Measurements from ENCODE around the gene TGM2.

Gene TGM2

DNA sequence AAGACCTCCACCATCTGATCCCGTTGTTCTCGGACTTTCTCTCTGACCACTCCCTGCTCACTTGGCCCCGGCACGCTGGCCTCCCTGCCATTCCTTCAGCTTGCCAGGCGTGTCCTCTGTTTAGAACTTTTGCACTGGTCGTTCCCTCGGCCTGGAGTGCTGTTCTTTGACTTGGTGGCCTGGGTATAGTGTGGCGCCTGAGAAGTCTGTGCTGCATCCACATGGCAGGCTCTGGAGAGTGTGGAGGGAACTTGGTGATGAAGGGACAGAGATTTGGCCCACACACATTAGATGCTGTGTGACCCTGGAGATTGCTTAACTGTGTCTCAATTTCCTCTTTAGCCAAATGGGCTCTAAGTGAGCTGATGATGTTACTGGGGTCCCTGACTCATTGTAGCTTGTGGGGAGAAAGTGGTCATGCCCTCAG, 13.0 kb upstream of the TGM2 start:
- no peak overlapping the region for H2AFZ ChIP-seq (ENCODE audit: low read length)
- no peaks in the 10 kb centered on the region for H3K9me2 ChIP-seq (replicated peaks; ENCODE audit: insufficient read depth, low read length)
- peaks cover 10% of the 10 kb centered on the region; the same call in 1 of the 2 replicates for H3K4me1 ChIP-seq (ENCODE audit: low read length)
- H3K27me3 ChIP-seq (replicated peaks; ENCODE audit: insufficient read depth, low read length): 0 out of 2 replicates have a peak, but pooled peaks cover 3% of the 10 kb centered on the region
- H3K79me2 ChIP-seq (ENCODE audit: low read length): no peaks in the 10 kb centered on the region
- H4K20me1 ChIP-seq (ENCODE audit: insufficient read depth, low read length): no peaks in the 10 kb centered on the region
- no peaks in the 10 kb centered on the region for H3K9me3 ChIP-seq (replicated peaks; ENCODE audit: insufficient read depth, low read length)
- H3K4me3 ChIP-seq (ENCODE audit: low read length): no peak overlapping the region
- TF ChIP-seq EZH2phosphoT487 (IDR thresholded peaks at IDR 0.05; ENCODE audit: low read length): no peak
- TF ChIP-seq EZH2 (optimal IDR thresholded peaks at IDR 0.05; ENCODE audit: low read depth, low read length): no peak
- H3K27ac ChIP-seq (ENCODE audit: low read length): no peak overlapping the region
- no peak for DNase-seq
- no peaks in the 10 kb centered on the region for H3K36me3 ChIP-seq (replicated peaks; ENCODE audit: insufficient read depth, low read length)
- no peaks in the 10 kb centered on the region for H3F3A ChIP-seq (ENCODE audit: insufficient read depth, low read length)
- H3K4me2 ChIP-seq (ENCODE audit: low read depth, low read length): no peak overlapping the region
- no peak overlapping the region for H3K9ac ChIP-seq (ENCODE audit: low read length)

DNA sequence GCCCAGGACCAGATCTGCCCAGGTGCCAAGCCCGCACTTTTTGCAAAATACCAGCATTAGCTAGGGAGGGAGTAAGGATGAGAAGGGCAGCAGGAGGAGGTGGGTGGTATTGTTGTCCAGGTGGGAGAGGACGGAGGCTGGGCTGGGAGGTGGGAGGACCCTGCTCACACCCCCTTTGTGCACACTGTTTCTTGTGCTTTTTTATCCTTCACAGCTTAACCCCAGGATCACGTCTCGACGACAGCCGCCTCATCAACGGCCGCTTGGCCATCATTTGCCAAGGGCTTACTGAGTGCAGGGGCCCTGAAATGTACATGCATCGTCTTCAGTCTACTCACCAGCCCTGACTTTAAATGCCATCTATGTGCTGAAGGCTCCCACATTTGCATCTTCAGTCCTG, 12.1 kb upstream of the TGM2 start:
- H3K27ac ChIP-seq (ENCODE audit: low read length): no peak overlapping the region
- H3F3A ChIP-seq (ENCODE audit: insufficient read depth, low read length): no peaks in the 10 kb centered on the region
- no peaks in the 10 kb centered on the region for H3K9me3 ChIP-seq (replicated peaks; ENCODE audit: insufficient read depth, low read length)
- 0 out of 2 replicates have a peak, but pooled peaks cover 3% of the 10 kb centered on the region for H3K27me3 ChIP-seq (replicated peaks; ENCODE audit: insufficient read depth, low read length)
- H3K9me2 ChIP-seq (replicated peaks; ENCODE audit: insufficient read depth, low read length): no peaks in the 10 kb centered on the region
- no peaks in the 10 kb centered on the region for H4K20me1 ChIP-seq (ENCODE audit: insufficient read depth, low read length)
- no peak overlapping the region for H3K4me3 ChIP-seq (ENCODE audit: low read length)
- H3K36me3 ChIP-seq (replicated peaks; ENCODE audit: insufficient read depth, low read length): no peaks in the 10 kb centered on the region
- no peaks in the 10 kb centered on the region for H3K79me2 ChIP-seq (ENCODE audit: low read length)
- no peak overlapping the region for H3K9ac ChIP-seq (ENCODE audit: low read length)
- H2AFZ ChIP-seq (ENCODE audit: low read length): no peak overlapping the region
- no peak for DNase-seq
- no peak for TF ChIP-seq EZH2 (optimal IDR thresholded peaks at IDR 0.05; ENCODE audit: low read depth, low read length)
- TF ChIP-seq EZH2phosphoT487 (IDR thresholded peaks at IDR 0.05; ENCODE audit: low read length): no peak
- TF ChIP-seq, protein P1, sequence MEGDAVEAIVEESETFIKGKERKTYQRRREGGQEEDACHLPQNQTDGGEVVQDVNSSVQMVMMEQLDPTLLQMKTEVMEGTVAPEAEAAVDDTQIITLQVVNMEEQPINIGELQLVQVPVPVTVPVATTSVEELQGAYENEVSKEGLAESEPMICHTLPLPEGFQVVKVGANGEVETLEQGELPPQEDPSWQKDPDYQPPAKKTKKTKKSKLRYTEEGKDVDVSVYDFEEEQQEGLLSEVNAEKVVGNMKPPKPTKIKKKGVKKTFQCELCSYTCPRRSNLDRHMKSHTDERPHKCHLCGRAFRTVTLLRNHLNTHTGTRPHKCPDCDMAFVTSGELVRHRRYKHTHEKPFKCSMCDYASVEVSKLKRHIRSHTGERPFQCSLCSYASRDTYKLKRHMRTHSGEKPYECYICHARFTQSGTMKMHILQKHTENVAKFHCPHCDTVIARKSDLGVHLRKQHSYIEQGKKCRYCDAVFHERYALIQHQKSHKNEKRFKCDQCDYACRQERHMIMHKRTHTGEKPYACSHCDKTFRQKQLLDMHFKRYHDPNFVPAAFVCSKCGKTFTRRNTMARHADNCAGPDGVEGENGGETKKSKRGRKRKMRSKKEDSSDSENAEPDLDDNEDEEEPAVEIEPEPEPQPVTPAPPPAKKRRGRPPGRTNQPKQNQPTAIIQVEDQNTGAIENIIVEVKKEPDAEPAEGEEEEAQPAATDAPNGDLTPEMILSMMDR (IDR thresholded peaks at IDR 0.05; ENCODE audit: low read length): no peak
- H3K4me1 ChIP-seq (ENCODE audit: low read length): peaks cover 10% of the 10 kb centered on the region; the same call in 1 of the 2 replicates
- no peak overlapping the region for H3K4me2 ChIP-seq (ENCODE audit: low read depth, low read length)

DNA sequence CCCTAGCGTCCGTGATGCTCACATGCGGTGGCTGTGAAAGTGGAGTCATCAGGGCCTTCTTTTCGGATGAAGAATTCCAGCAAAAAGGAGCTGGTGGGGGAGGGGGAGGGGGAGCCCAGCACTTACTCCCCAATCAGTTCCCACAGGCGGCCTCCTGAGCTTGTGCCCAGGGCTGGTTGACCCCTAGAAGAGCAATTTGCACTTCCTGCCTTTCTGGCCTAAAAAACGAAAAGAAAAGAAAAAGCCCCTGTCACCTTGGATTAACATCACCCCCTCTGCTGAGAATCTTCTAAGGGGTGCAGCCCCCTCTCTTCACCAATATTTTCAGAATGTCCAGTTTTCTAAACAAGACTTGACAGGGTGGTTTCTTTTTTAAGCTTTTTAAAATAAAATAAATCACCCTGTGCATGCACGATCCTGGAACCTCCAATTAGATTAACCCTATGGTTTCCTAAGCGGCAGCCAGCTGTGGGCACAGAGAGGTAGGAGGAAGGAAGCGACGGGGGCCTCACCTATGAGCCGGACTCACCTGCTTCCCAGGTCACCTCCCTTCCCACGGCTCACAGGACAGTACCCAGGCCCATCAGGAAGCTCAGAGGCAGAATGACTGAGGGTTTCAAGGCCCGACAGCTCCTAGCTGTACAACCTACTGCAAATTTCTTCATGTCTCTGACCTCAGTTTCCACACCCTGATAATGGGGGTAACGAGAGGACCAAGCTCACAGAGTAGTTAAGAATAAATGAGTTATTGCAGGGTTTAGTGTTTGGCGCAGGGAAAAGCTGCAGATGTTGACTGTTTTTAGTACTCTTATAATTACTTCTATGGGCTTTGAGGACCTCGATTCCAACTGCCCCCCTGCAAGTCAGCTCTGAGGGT, 10.5 kb upstream of the TGM2 start:
- Histone ChIP-seq H3K4me1 (ENCODE audit: low read length) (no peaks in the 10 kb centered on the region), H3K27me3 (replicated peaks; ENCODE audit: insufficient read depth, low read length) (0 out of 2 replicates have a peak, but pooled peaks cover 3% of the 10 kb centered on the region), H4K20me1 (ENCODE audit: insufficient read depth, low read length) (no peaks in the 10 kb centered on the region), H3K36me3 (replicated peaks; ENCODE audit: insufficient read depth, low read length) (no peaks in the 10 kb centered on the region), H3K4me2 (ENCODE audit: low read depth, low read length) (no peak overlapping the region), H3K9ac (ENCODE audit: low read length) (no peak overlapping the region), H3K79me2 (ENCODE audit: low read length) (no peaks in the 10 kb centered on the region), H2AFZ (ENCODE audit: low read length) (no peak overlapping the region), H3F3A (ENCODE audit: insufficient read depth, low read length) (no peaks in the 10 kb centered on the region), H3K9me2 (replicated peaks; ENCODE audit: insufficient read depth, low read length) (no peaks in the 10 kb centered on the region), H3K4me3 (ENCODE audit: low read length) (no peak overlapping the region), H3K27ac (ENCODE audit: low read length) (no peak overlapping the region), H3K9me3 (replicated peaks; ENCODE audit: insufficient read depth, low read length) (no peaks in the 10 kb centered on the region)
- TF ChIP-seq EZH2 (optimal IDR thresholded peaks at IDR 0.05; ENCODE audit: low read depth, low read length): no peak
- TF ChIP-seq EZH2phosphoT487 (IDR thresholded peaks at IDR 0.05; ENCODE audit: low read length): no peak
- TF ChIP-seq, protein P1 (IDR thresholded peaks at IDR 0.05; ENCODE audit: low read length): no peak
- no peak for DNase-seq
